ENCODE data around the gene PADI1.
"Not testable (repeated sequence)": the region's sequence is repeated elsewhere in the genome, so short reads cannot be mapped to it uniquely, and the experiment has no call there.

DNA sequence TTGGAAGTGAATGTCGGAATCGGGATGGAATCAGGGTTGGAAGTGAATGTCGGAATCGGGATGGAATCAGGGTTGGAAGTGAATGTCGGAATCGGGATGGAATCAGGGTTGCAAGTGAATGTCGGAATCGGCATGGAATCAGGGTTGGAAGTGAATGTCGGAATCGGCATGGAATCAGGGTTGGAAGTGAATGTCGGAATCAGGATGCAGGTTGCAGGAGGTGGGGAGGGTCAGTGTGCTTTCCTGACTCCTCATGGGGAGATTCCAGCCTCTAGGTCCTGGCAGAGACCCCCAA is 36.8 kb downstream of the PADI1 start:
- not testable (repeated sequence) for TF ChIP-seq POLR2A (IDR thresholded peaks at IDR 0.05)
- TF ChIP-seq, protein P1, sequence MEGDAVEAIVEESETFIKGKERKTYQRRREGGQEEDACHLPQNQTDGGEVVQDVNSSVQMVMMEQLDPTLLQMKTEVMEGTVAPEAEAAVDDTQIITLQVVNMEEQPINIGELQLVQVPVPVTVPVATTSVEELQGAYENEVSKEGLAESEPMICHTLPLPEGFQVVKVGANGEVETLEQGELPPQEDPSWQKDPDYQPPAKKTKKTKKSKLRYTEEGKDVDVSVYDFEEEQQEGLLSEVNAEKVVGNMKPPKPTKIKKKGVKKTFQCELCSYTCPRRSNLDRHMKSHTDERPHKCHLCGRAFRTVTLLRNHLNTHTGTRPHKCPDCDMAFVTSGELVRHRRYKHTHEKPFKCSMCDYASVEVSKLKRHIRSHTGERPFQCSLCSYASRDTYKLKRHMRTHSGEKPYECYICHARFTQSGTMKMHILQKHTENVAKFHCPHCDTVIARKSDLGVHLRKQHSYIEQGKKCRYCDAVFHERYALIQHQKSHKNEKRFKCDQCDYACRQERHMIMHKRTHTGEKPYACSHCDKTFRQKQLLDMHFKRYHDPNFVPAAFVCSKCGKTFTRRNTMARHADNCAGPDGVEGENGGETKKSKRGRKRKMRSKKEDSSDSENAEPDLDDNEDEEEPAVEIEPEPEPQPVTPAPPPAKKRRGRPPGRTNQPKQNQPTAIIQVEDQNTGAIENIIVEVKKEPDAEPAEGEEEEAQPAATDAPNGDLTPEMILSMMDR (IDR thresholded peaks at IDR 0.05): not testable (repeated sequence)

Data from body of pancreas (tissue), 4 donors.